HepG2 (cell line): ENCODE measurements around the gene NHERF2.

ENCODE experiments used
- CTCF ChIP-seq: sonication (generic); formaldehyde crosslinking; IDR thresholded peaks from 2 replicates; pipeline ENCODE4 v1.5.0; 2020; ENCODE audit warnings: mild to moderate bottlenecking, missing genetic modification reagents, moderate library complexity
- FOXJ3 ChIP-seq: sonication (generic); formaldehyde crosslinking; IDR thresholded peaks from 2 replicates; pipeline ENCODE4 v1.4.0; 2020; ENCODE audit warnings: missing genetic modification reagents, mild to moderate bottlenecking, borderline replicate concordance
- FOXM1 ChIP-seq: sonication (generic); formaldehyde crosslinking; IDR thresholded peaks from 2 replicates; pipeline ENCODE4 v1.5.0; 2020; ENCODE audit warnings: missing genetic modification reagents
- JUND ChIP-seq: sonication (generic); formaldehyde crosslinking; IDR thresholded peaks from 2 replicates; pipeline ENCODE4 v1.8.0; 2022; ENCODE audit warnings: mild to moderate bottlenecking, missing genetic modification reagents
- RCOR2 ChIP-seq: IDR thresholded peaks from 2 replicates; pipeline ENCODE4 v1.6.1; 2016; ENCODE audit warnings: missing biosample characterization, missing genetic modification reagents
- RFXAP ChIP-seq: sonication (generic); formaldehyde crosslinking; IDR thresholded peaks from 2 replicates; pipeline ENCODE4 v1.4.0; 2020; ENCODE audit warnings: missing genetic modification reagents, borderline replicate concordance

DNA sequence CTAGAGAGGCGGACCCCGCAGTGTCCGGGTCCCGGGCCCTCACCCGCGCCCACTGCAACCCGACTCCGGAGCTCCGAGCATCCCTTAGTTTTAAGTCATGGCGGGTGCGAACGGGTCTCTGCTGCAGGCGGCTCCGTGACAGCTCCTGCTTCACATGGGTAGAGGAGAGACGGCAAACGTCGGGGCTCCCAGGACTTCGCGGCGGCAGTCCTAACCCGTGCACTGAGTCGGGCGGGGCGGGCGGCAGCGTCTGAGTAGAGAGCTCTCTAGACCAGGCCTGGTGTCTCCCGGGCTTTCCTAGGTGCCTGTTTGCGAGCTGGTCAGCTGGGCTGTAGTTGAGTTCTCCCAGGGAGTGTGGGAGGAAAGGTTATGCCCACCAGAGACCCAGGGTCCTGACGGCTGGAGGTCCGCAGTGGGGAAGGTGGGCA lies 21.4 kb downstream of the NHERF2 start:
- TF ChIP-seq JUND (no peak), CTCF (no peak), RFXAP (CRISPR knock-in tag) (no peak), FOXJ3 (CRISPR knock-in tag) (no peak), RCOR2 (CRISPR knock-in tag) (no peak), FOXM1 (CRISPR knock-in tag) (no peak)
